ENCODE data around the gene SWSAP1. TPM values are rescaled to one million over a fixed set of nuclear protein-coding genes. Genes with fewer than 3 reads are reported as not detected.
"Not testable (repeated sequence)": the region's sequence is repeated elsewhere in the genome, so short reads cannot be mapped to it uniquely, and the experiment has no call there.

SWSAP1 gene
- total RNA-seq, 4 donors from 2014 or later = 0.76 to 3.2 (median 1.9) TPM; not detected in 1

- H3K9me3 ChIP-seq = no peaks in the 10 kb centered on the region
- H3K27me3 ChIP-seq = no peaks in the 10 kb centered on the region
- DNase-seq = no peak
- H3K36me3 ChIP-seq = no peaks in the 10 kb centered on the region
- H3K27ac ChIP-seq = no peak overlapping the region
- H3K4me3 ChIP-seq = no peak overlapping the region
- TF ChIP-seq CTCF (IDR thresholded peaks at IDR 0.05) = peak in 1 of 6 experiments; percentile 5
- no peak for TF ChIP-seq POLR2A (IDR thresholded peaks at IDR 0.05)
- no peaks in the 10 kb centered on the region for H3K4me1 ChIP-seq
Observed at GRCh38 chr19:11405846-11406643, 31.6 kb downstream of the SWSAP1 start.

- not testable (repeated sequence) for H3K36me3 ChIP-seq, H3K27me3 ChIP-seq, H3K4me1 ChIP-seq, H3K27ac ChIP-seq, H3K9me3 ChIP-seq, H3K4me3 ChIP-seq, DNase-seq
Observed at GRCh38 chr19:11406703-11407236, 32.3 kb downstream of the SWSAP1 start.

- H3K27ac ChIP-seq = no peak overlapping the region
- TF ChIP-seq CTCF (IDR thresholded peaks at IDR 0.05) = no peak
- no peak for TF ChIP-seq POLR2A (IDR thresholded peaks at IDR 0.05)
- H3K36me3 ChIP-seq = no peaks in the 10 kb centered on the region
- no peak overlapping the region for H3K4me3 ChIP-seq
- DNase-seq = no peak
- H3K9me3 ChIP-seq = no peaks in the 10 kb centered on the region
- no peaks in the 10 kb centered on the region for H3K27me3 ChIP-seq
- H3K4me1 ChIP-seq = no peaks in the 10 kb centered on the region
Observed at GRCh38 chr19:11408591-11408990, 34.1 kb downstream of the SWSAP1 start.

- H3K36me3 ChIP-seq = no peaks in the 10 kb centered on the region
- H3K4me3 ChIP-seq = no peak overlapping the region
- TF ChIP-seq POLR2A (IDR thresholded peaks at IDR 0.05) (no peak), CTCF (IDR thresholded peaks at IDR 0.05) (no peak)
- no peaks in the 10 kb centered on the region for H3K27me3 ChIP-seq
- no peaks in the 10 kb centered on the region for H3K4me1 ChIP-seq
- H3K27ac ChIP-seq = no peak overlapping the region
- no peaks in the 10 kb centered on the region for H3K9me3 ChIP-seq
- no peak for DNase-seq
Observed at GRCh38 chr19:11410682-11411081, 36.2 kb downstream of the SWSAP1 start.

- TF ChIP-seq CTCF (IDR thresholded peaks at IDR 0.05) = no peak
- TF ChIP-seq POLR2A (IDR thresholded peaks at IDR 0.05) = no peak
- Histone ChIP-seq H3K9me3 (no peaks in the 10 kb centered on the region), H3K27ac (no peak overlapping the region), H3K4me1 (peaks cover 0 to 13% (median 9%) of the 10 kb centered on the region in 4 donors), H3K4me3 (no peak overlapping the region), H3K36me3 (no peaks in the 10 kb centered on the region), H3K27me3 (peaks cover 0 to 14% of the 10 kb centered on the region in 2 donors)
- DNase-seq = no peak
Observed at GRCh38 chr19:11414544-11414943, 40.1 kb downstream of the SWSAP1 start.

- H3K36me3 ChIP-seq = no peaks in the 10 kb centered on the region
- H3K27me3 ChIP-seq = peaks cover 0 to 29% of the 10 kb centered on the region in 2 donors
- H3K27ac ChIP-seq = no peak overlapping the region
- no peak overlapping the region for H3K4me3 ChIP-seq
- no peak for TF ChIP-seq CTCF (IDR thresholded peaks at IDR 0.05)
- no peak for TF ChIP-seq POLR2A (IDR thresholded peaks at IDR 0.05)
- H3K4me1 ChIP-seq = peaks cover 0 to 26% (median 17%) of the 10 kb centered on the region in 4 donors
- DNase-seq = no peak
- peaks cover 0 to under 1% (median 0%) of the 10 kb centered on the region in 4 donors for H3K9me3 ChIP-seq
Observed at GRCh38 chr19:11416346-11417052, 42.0 kb downstream of the SWSAP1 start.

Measured in Peyer's patch (tissue), 4 donors.